HG03442 (cell line): Measurements from ENCODE around the gene SARDH.
"Not testable (repeated sequence)": the region's sequence is repeated elsewhere in the genome, so short reads cannot be mapped to it uniquely, and the experiment has no call there.

Experiments used
- ATAC-seq: cut with Tn5 transposase; IDR thresholded peaks from one replicate; pipeline ENCODE4 v1.9.1; 2021; ENCODE audit warnings: mild to moderate bottlenecking, moderate library complexity; ENCODE audit not compliant: unreplicated experiment

SARDH gene

DNA sequence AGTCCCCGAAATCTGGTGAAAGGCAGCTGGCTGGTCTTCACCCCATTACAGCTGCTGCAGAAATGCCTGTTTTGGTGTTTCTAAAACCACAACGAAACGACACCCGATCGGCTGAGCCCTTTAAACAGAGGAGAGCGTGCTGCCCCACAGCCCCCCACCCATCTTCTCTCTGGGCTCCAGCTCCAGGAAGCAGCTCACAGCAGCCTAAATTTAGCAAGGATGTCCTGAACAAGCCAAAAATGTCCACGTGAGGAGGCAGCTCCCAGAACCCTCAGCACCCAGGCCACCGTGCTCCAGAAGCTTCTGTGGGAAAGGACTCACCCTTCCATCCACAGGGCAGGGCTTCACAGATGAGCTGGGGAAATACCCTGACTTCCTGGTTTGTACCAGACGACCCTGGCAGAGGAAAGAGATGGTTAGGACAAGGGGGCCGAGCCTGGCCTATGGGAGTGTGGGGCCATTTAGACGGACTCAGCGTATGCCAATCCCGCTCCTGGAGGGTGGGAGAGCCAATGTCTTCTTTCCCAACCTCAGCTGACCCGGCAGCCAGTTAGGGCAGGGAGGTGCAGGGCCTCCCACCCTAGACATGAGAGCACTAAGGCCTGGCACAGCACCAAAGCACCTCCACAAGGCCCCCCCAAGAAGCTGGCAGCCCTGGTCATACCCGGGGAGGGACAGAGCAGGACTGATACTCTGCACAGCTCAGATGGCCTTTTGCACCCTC, 39.1 kb upstream of the SARDH start:
- ATAC-seq = no peak

DNA sequence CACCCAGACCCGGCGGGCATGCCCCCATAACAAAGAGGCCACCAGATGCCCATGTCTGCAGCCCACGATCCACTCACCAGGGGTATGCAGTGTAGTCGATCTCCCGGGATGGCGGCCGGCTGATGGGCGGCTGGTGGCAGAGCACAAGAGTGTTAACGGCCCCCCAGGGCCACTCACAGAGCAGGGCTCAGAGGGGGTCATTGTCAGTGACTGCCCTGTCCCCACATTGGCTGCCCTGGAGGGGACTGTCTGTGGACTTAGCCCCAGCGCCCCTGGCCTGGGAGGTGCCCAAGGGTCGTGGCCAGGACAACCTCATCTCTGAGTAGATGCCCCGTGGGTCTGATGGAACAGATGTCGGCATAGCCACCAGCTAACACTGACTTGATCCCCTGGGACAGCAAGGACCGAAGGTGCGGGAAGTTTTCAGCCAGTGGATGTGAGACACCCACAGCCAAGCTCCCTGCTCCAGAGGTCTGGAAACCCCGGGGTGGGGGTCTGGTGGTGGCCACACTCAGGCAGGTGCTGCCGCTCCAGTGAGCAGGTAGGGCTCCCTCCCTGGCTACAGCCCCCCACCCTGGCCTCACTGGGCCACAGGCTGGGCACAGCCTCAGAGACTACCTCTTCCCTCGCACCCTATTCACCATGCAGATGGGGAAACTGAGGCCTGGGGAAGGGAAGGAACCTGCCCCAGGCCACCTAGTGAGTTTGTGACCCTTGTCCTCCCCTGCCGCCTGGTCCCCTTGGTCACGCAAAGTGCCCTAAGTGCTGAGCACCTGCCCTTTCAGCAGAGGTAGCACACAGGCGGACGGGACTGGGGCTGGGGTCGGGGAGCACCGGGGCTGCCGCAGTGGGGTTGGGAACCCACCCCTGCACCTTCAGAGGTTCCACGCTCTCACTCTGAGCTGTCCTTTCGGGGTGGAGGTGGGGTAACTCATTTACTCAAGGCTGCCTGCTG, 38.1 kb upstream of the SARDH start:
- no peak for ATAC-seq

DNA sequence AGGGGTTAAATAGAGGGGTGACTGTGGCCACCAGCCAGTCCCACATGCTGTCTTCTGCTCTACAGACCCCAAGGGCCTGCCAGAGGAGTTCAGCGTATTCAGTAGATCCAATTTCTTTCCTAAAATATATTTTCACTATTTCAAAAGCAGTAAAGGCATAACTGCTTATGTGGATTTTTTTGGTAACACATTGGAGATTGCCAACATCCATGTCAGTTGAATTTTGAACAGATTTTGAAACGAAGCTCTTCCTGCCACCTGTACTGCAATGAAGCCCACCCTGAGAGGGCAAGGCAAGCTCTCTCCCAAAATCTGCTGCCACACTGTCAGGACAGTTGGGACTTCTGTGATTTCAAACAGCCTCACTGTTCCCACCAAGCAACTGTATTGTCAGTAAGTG, 37.1 kb upstream of the SARDH start:
- no peak for ATAC-seq

DNA sequence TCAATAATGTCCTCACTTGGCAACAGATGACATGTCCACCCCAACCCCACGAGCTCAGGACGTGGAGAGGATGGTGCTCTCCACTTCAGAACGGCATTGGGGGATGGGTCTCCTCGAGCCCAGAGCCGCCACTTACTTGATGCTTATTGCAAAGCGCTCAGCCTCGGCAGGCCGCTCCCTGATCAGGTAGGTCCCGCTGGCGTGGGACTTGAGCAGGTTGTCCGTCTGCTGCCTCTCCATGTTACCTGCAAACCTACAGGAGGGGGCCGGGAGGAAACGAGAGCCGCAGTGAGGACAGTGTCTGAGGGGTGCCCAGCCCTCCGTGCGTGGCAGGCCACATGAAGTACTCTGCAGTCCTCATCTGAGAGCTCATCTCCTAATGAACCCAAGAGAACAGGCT, 36.6 kb upstream of the SARDH start:
- no peak for ATAC-seq

DNA sequence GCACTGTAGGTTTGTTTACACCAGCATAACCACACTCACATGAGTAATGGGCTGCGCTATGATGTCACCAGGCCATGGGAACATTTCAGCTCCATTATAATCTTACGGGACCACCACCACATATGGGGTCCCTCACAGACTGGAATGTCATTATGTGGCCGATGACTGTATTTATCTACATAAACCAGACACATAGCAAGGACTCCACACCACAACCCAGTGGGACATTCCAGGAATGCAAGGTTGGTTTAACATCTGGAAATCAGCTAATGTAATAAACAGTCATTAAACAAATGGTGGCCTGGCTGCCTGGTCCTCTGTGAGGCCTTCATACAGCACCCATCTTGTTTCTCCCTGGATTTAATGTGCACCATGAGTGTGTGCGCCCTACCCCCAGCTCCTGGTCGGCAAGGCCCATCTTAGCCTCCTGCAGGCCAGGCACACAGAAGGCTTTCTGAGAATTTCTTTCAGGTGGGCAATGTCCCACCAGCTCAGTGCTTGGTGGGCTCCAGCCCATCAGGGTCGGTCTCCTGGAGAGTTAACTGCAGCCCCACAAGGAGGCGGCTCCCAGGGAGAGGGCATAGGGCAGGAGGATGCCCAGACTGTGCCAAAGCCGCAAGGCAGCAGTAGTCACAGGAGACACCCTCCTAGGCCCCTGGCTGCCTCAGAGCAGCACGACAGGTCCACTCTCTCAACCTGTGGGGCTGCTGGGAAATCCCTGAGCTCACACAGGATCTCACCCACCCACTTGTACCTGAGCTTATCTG, 35.9 kb upstream of the SARDH start:
- no peak for ATAC-seq

DNA sequence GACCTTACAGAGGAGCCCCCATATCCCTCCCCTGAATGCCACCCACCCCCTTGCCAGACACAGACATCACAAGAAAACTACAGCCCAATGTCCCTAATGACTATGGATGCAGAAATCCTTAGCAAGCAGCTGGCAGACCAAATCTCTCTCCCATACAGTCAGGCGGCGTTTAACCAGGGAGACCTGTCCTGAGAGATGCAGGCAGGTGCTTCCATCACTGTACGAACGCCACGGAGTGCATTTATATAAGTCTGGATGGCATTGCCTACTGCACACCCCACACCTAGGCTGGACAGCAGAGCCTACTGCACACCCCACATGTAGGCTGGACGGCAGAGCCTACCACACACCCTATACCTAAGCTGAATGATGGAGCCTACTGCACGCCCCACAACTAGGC, 34.4 kb upstream of the SARDH start:
- no peak for ATAC-seq

DNA sequence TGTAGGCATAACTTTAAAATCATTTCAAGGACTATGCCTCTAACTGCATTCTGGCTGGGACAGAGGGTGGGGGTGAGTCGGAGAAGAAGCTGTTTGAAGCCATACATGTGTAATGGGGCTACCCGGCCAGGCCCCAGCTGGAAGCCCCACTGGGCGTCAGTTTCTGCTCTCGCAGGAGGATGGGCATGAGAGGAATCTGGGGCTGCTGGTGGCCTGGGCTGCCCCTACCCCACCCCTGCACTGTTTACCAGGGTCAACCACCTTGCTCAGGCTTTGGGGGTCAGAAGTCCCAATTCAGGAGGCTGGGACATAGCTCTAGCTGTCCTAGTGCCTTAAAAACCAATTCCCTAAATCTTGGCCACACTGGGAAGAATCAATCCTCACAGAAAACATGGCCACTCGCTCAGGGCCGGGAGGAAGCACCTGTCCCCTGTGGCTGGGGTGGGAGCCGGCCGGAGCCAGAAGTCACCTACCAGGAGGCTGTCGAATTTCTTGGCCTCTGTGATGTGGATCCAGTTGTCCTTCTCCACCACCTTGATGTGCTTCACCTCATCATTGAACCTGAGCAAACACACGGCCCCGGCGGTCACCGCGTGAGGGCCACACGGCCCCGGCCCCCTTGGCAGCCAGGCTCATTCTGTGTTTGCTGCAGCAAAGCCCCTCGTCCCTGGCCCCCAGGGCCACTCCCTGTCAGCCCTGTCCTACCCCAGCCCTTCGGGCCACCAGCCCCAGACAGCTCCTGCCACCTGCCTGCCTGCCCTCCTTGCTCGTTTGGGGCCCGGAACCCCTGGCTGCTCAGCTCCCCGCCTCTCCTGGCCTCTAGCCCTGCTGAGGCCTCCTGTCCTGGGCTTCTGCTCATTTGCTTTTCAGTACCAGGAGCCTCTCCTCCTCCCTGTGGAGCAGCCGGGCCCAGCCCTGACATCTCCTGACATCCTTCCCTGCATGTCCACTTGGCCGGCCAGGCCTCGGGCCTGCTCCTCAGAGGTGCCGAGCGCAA, 33.6 kb upstream of the SARDH start:
- ATAC-seq = no peak

DNA sequence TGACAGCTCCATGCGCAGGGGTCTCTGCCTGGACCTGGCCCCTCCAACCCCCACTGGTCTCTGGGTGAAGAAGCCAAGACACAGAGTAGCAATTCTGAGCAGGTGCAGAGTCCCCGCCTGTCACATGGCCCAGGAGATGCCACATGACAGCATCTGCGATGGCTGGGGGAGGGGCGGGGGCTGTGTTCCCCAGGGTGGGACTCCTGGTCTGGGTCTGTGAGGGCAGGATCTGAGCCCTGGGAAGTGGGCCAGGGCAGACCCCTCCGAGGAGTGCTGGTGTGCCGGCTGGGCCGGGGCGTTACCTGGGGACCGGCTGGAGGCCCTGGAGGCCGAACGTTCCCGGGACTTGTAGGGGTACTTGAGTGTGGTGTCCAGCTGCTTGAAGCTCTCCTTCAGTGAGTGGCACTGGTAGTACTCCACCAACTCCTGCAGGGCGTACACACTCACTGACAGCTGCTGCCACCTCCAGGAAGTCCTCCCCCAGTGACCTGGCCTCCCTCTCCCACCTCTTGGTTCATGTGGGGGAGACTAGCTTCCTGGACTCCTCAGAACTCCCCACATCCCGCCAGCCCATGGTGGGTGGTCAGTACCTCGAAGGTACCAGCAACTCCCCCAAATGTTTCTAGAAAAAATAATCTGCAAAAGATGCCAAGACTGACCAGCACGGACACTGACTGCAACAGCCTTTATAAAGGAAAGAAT, 32.1 kb upstream of the SARDH start:
- ATAC-seq = no peak

DNA sequence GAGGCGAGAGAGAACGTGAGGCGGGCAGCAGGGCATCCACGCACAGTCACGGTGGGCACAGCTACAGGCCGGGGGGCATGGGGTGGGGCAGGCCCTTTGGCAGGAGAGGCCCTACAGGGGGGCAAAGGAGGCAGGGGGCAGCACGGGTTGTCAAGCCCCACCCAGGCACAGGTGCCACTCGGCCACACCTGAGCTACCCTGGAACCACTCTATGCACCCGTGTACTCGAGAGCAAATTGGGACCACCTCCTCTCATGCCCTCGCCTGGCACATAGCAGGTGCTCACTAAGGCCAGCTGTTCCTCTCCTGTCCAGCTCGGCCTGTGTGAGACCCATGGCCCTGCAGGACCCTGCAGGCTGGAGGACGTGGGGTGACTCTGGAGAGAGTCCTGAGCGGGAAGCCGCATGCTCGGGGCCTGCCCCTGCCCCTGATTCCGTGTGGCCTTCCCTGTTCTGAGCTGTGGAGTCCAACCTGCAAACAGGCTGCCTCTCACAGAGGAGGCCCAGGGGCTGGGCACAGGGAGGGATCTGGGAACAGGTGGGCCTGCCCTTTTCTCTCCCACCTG, 31.4 kb upstream of the SARDH start:
- no peak for ATAC-seq

DNA sequence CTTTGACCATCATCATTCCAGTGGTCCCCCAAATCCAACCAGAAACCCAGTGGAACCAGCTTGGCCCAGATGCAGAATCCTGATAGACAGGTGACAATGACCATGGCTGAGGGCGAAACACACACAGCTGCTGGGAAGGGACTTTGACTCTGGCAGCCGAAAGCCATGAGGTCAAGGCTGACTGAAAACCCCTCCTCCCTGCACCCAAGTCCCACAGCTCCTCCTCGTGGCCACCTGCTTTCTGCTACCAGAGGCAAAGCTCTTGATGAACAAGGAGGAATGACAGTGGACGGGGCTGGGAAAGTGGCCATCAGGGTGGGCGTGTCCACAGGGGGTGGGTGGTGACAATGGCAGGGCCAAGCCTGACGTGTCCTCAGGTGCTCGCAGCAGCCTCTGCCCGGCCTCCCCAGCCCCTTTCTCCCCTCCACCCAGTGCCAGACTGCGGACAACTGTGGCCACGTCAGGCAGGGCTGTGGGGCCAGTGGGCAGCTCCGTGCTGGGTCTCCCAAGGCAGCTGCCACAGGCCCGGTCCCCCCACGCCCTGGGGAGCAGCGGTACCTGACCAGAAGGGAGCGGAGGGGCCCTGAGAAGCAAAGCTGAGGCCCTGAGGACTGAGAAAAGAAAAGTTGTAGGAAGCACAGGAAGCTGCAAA, 30.8 kb upstream of the SARDH start:
- no peak for ATAC-seq

DNA sequence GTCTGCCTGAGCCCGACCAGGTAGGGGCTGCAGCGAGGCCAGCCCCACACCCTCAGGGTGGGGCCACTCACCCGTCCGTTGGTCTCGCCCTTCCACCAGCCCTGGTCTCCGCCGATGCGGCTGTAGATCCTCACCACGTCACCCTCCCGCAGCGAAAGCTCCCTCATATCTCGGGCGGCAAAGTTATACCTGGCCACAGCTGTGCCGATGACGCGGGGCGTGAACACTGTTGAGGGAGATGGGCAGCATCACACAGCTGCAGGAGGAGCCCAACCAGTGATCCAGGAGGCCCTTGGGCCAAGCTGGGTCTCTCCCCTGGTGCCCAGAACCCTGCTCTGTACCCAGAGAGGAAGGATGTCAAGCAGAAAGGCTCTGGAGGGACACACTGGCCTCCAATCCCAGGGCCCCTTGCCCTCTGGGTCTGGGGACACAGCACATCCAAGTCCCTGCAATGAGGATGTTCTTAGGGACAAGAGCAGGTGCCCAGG, 30.3 kb upstream of the SARDH start:
- no peak for ATAC-seq

DNA sequence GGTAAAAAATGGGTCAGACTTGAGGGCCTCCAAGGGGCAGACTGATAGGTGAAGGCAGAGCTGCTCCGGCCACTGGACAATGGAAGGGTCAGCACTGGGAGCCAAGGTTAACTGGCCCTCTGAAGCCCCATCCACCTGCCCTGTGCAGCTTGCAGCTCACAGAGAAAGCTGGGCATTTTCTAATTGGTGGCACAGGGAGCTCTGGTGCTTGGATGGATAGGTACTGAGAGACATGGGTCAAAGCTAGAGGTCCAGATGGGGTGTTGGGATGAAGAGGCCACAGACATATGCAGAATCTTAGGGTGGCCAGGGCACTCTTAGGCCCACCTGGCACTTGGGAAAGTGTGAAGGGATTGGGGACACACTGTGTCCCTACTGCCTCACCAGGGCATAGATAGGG, 29.5 kb upstream of the SARDH start:
- no peak for ATAC-seq

DNA sequence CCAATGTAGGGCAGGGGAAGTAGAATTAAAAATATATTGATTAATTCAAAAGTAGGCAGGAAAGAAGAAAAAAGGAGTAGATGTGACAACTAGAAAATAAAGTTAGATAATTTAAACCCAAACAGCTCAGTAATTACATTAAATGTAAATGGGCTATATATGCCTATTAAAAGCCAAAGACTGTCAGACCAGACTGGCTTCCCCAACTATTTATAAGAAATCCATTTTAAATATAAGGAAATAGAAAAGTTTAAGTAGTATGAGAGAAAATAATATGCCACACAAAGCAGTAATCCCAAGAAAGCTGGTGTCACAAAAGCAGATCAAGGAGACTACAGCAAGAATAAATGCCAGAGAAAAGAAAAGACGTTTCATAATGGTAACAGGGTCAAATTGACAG, 28.9 kb upstream of the SARDH start:
- ATAC-seq = no peak

DNA sequence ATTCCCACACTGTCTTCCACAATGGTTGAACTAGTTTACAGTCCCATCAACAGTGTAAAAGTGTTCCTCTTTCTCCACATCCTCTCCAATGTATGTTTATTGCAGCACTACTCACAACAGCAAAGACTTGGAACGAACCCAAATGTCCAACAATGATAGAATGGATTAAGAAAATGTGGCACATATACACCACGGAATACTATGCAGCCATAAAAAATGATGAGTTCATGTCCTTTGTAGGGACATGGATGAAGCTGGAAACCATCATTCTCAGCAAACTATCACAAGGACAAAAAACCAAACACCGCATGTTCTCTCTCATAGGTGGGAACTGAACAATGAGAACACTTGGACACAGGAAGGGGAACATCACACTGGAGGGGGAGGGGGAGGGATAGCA, 28.1 kb upstream of the SARDH start:
- not testable (repeated sequence) for ATAC-seq

DNA sequence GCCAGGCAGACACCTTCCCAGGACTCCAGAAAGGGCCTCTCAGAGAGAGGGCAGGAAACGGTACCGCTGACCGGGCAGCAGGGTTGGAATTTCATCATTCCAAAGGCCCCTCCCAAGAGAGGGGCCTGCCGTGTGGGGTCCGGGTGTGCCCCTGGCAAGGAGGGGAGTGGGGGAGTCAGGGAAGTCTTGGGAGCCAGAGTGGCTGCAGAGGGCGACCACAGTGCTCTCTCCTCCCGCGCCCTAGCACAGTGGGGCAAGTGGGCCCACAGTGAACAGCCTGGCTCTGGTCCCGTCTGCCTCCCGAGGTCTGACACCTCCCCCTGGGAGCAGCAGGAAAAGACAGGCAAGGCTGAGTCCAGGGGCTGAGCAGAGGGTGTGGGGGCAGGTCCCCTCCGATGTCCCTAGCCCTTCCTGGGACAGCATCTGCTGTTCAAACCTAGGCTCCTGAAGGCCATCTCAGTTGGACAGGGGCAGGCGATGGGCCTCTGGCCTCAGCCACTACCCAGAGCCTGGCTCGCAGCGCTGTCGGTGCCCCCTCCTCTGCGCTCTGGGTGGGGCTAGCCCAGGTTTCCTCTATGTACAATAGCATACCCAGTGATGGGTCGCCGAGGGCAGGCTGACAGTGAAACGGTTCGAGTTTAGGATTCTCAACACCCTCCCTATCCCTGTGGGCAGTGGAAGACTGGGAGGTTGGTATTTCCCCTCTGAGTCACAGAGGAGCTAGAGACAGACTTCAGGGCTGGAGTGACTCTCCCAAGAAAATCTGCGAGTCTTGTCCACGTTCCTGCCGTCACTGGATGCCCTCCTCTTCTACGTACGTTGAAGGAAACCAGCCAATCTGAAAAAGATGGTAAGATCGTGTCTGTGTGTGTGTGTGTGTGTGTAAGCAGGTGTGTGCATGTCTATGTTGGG, 25.4 kb upstream of the SARDH start:
- ATAC-seq = no peak

DNA sequence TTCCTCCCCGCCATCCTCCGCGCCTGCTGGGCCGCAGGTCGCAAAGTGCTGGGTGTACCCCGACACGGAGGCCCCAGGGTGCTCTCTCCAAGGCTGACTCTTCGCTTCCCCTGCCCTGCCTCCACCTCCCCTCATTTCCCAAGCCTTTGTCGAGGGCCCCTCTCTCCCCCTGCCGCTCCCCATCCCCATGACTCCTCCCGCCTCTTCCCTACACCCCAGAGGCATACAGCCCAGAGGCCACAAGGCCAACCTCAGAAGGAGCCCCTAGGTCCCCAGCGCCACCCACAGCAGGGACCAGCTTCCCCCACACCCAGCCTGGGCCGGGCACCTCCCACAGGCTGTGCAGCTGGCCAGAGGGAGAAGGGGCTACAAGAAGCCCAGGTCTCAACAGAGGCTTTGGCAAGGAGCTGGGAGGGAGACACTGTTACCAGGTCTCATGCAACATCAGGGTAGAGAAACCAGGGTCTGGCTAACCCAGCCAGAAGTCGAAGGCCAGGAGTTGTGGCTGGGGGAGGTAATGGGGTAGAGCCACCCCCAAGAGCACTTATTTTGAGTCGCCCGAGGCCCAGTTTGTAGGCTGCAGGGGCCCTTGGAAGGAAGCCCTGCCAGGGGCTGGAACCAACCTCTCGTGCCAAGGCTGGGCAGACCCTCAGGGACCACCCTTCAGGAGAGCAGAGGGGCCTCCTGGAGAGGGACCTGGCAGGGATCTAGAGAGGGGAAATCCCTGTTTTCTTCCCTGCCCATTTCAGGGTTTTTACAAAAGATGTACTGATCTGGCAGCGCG, 24.5 kb upstream of the SARDH start:
- no peak for ATAC-seq
